Neural crest cell (in vitro differentiated cells): ENCODE results near the gene PFDN4. TPM values are rescaled to one million over a fixed set of nuclear protein-coding genes. Genes with fewer than 3 reads are reported as not detected.

ENCODE experiments used
- DNase-seq: peaks from one replicate; pipeline ENCODE4 v3.0.0; 2021; ENCODE audit warnings: low read depth, mixed read lengths, low spot score
- H3K27ac Mint-ChIP-seq: one replicate; pipeline ENCODE4 v1.8.0; 2021; ENCODE audit warnings: mild to moderate bottlenecking, mixed read lengths; ENCODE audit not compliant: unreplicated experiment
- H3K27me3 Mint-ChIP-seq: 2 replicates; pipeline ENCODE4 v1.8.0; 2021; ENCODE audit warnings: low read depth, mild to moderate bottlenecking, mixed read lengths
- H3K36me3 Mint-ChIP-seq: 2 replicates; pipeline ENCODE4 v1.8.0; 2021; ENCODE audit warnings: low read depth, mild to moderate bottlenecking, mixed read lengths
- H3K4me1 Mint-ChIP-seq: 2 replicates; pipeline ENCODE4 v1.8.0; 2021; ENCODE audit warnings: mixed read lengths
- H3K4me3 Mint-ChIP-seq: one replicate; pipeline ENCODE4 v1.8.0; 2021; ENCODE audit warnings: mild to moderate bottlenecking, mixed read lengths
- H3K9me3 Mint-ChIP-seq: 2 replicates; pipeline ENCODE4 v1.8.0; 2021; ENCODE audit warnings: mixed read lengths
- total RNA-seq: library from RNA; stranded (reverse); gene quantifications from 2 replicates; pipeline ENCODE4 v1.2.1, GENCODE V29; 2021
- TF ChIP-seq, protein P1 (sequence below): fragments of 200-600 bp; sonication (generic); conservative IDR thresholded peaks from 2 replicates; pipeline ENCODE4 v1.5.0; 2021; ENCODE audit warnings: antibody characterized with exemption, mild to moderate bottlenecking

The PFDN4 gene
- total RNA-seq, 1 donor from 2014 or later, result 34.7 TPM

DNA sequence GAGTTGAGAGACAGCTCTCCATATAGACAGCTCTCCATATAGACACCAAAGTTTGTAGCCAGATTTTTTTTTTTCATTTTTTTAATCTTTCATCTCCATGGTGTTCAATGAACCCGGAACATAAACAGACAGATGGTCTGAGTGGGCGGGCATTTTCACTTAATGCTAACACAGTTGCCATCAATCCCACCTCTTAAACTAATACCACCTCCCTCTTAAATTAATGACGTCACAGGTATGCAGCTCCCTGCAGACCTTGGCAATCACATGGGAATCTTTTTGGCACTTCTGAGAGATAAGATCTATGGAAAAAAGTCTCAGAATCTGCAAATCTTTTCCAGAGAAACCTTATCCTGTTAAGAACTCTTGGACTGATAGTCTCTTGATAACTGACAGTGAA, 43.2 kb downstream of the PFDN4 start:
- Mint-ChIP-seq H3K27me3 (no peaks in the 10 kb centered on the region), H3K27ac (no peak overlapping the region), H3K4me3 (no peak overlapping the region), H3K4me1 (peaks cover 4% of the 10 kb centered on the region), H3K9me3 (peaks cover 17% of the 10 kb centered on the region), H3K36me3 (peaks cover 3% of the 10 kb centered on the region)
- TF ChIP-seq, protein P1, sequence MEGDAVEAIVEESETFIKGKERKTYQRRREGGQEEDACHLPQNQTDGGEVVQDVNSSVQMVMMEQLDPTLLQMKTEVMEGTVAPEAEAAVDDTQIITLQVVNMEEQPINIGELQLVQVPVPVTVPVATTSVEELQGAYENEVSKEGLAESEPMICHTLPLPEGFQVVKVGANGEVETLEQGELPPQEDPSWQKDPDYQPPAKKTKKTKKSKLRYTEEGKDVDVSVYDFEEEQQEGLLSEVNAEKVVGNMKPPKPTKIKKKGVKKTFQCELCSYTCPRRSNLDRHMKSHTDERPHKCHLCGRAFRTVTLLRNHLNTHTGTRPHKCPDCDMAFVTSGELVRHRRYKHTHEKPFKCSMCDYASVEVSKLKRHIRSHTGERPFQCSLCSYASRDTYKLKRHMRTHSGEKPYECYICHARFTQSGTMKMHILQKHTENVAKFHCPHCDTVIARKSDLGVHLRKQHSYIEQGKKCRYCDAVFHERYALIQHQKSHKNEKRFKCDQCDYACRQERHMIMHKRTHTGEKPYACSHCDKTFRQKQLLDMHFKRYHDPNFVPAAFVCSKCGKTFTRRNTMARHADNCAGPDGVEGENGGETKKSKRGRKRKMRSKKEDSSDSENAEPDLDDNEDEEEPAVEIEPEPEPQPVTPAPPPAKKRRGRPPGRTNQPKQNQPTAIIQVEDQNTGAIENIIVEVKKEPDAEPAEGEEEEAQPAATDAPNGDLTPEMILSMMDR, result no peak
- no peak for DNase-seq

DNA sequence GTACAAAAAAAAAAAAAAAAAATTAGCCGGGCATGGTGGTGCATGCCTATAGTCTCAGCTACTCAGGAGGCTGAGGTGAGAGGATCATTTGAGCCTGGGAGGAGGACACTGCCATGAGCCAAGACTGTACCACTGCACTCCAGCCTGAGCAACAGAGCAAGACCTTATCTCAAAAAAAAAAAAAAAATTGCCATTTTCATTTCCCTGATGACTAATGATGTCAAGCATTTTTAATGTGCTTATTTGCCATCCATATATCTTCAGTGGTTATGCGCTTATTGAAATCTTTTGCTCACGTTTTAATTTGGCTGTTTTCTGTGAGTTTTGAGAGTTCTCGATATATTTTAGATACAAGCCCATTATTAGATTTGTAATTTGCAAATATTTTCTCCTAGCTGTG, 46.7 kb downstream of the PFDN4 start:
- Mint-ChIP-seq H3K27me3 (no peaks in the 10 kb centered on the region), H3K4me1 (peaks cover under 1% of the 10 kb centered on the region), H3K4me3 (no peak overlapping the region), H3K9me3 (peaks cover 7% of the 10 kb centered on the region), H3K27ac (no peak overlapping the region), H3K36me3 (no peaks in the 10 kb centered on the region)
- no peak for DNase-seq
- TF ChIP-seq, protein P1, result no peak

- no peaks in the 10 kb centered on the region for H3K4me1 Mint-ChIP-seq
- H3K27me3 Mint-ChIP-seq, result no peaks in the 10 kb centered on the region
- DNase-seq, result no peak
- H3K9me3 Mint-ChIP-seq, result peaks cover 7% of the 10 kb centered on the region
- TF ChIP-seq, protein P1, result no peak
- no peak overlapping the region for H3K27ac Mint-ChIP-seq
- no peaks in the 10 kb centered on the region for H3K36me3 Mint-ChIP-seq
- no peak overlapping the region for H3K4me3 Mint-ChIP-seq
Observed at GRCh38 chr20:54255157-54255556, 47.3 kb downstream of the PFDN4 start.

- H3K27me3 Mint-ChIP-seq, result no peaks in the 10 kb centered on the region
- H3K4me1 Mint-ChIP-seq, result no peaks in the 10 kb centered on the region
- no peak overlapping the region for H3K4me3 Mint-ChIP-seq
- TF ChIP-seq, protein P1, result no peak
- no peak overlapping the region for H3K27ac Mint-ChIP-seq
- peaks cover 3% of the 10 kb centered on the region for H3K9me3 Mint-ChIP-seq
- H3K36me3 Mint-ChIP-seq, result no peaks in the 10 kb centered on the region
- DNase-seq, result no peak
Observed at GRCh38 chr20:54256202-54256601, 48.3 kb downstream of the PFDN4 start.

- no peaks in the 10 kb centered on the region for H3K4me1 Mint-ChIP-seq
- H3K9me3 Mint-ChIP-seq, result no peaks in the 10 kb centered on the region
- no peaks in the 10 kb centered on the region for H3K27me3 Mint-ChIP-seq
- H3K4me3 Mint-ChIP-seq, result no peak overlapping the region
- TF ChIP-seq, protein P1, result no peak
- H3K36me3 Mint-ChIP-seq, result no peaks in the 10 kb centered on the region
- no peak overlapping the region for H3K27ac Mint-ChIP-seq
- DNase-seq, result no peak
Observed at GRCh38 chr20:54257071-54257816, 49.4 kb downstream of the PFDN4 start.
